SU-DHL-6 (cell line): Measurements from ENCODE around the gene PRH2.

Source experiments
- EZH2phosphoT487 ChIP-seq: fragments of 200-600 bp; sonication (generic), shearing (Covaris generic); conservative IDR thresholded peaks from 2 replicates; pipeline ENCODE4 v1.6.1; 2018; ENCODE audit warnings: mild to moderate bottlenecking, antibody characterized with exemption, low read length, moderate library complexity, mixed read lengths
- TF ChIP-seq, protein P1 (sequence below): fragments of 200-600 bp; sonication (generic); IDR thresholded peaks from one replicate; pipeline ENCODE4 v1.5.1; 2017; ENCODE audit warnings: antibody characterized with exemption, mild to moderate bottlenecking, low read length, moderate library complexity; ENCODE audit not compliant: insufficient read depth, poor library complexity, severe bottlenecking

DNA sequence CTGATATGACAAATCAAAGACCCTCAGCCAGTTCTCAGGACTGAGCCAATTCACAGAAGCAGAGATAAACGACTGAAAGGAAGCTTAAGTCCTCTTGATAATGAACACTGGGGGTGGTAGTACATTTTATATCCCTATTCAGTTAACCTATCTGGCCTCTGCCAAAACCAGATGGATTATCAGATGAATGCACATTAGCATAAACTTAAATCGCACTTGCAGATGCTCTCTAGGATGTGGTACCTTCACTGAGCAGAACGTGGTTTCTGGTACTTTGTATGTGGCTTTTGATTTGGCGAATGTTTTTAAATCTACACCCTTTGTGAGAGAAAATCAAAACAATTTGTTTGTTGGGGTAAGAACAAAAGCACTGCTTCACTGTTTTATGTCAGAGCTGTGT is 31.2 kb downstream of the PRH2 start:
- TF ChIP-seq, protein P1, sequence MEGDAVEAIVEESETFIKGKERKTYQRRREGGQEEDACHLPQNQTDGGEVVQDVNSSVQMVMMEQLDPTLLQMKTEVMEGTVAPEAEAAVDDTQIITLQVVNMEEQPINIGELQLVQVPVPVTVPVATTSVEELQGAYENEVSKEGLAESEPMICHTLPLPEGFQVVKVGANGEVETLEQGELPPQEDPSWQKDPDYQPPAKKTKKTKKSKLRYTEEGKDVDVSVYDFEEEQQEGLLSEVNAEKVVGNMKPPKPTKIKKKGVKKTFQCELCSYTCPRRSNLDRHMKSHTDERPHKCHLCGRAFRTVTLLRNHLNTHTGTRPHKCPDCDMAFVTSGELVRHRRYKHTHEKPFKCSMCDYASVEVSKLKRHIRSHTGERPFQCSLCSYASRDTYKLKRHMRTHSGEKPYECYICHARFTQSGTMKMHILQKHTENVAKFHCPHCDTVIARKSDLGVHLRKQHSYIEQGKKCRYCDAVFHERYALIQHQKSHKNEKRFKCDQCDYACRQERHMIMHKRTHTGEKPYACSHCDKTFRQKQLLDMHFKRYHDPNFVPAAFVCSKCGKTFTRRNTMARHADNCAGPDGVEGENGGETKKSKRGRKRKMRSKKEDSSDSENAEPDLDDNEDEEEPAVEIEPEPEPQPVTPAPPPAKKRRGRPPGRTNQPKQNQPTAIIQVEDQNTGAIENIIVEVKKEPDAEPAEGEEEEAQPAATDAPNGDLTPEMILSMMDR: no peak
- TF ChIP-seq EZH2phosphoT487: no peak
